Body of pancreas (tissue), 4 donors: Measurements from ENCODE around the gene IDH2.

ENCODE experiments used
- POLR2A ChIP-seq, 3 donors: fragments of 450-650 bp; IDR thresholded peaks; one replicate each; pipeline ENCODE4 v1.6.1; 2016; ENCODE audit warnings: antibody characterized with exemption in 3 of 3, mild to moderate bottlenecking in 2 of 3
- TF ChIP-seq, protein P1 (sequence below), 7 experiments: fragments of 450-650 bp in 4 of 7; fragments of 200-600 bp in 3 of 7; sonication (generic) in 3 of 7; IDR thresholded peaks; one replicate each; pipeline ENCODE4 v1.5.1; 2016 to 2019; ENCODE audit warnings: antibody characterized with exemption in 7 of 7

DNA sequence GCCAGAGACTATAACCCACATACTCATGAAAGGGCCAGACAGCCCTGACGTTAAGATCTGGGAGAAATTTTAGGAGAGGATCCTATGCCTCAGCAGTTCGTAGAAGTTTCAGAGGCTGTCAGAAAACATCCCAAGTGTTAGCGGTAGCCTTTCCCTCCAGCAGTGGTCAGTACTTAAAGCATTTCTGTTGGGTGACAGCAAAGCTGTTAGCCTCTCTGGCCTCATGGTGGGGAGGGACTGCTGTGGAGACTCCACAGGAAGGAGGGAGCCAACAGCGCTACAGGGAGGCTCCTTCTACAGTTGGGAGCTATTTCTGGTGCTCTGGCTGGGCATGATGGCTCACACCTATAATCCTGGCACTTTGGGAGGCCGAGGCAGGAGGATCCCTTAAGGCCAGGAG is 27.4 kb downstream of the IDH2 start:
- TF ChIP-seq, protein P1, sequence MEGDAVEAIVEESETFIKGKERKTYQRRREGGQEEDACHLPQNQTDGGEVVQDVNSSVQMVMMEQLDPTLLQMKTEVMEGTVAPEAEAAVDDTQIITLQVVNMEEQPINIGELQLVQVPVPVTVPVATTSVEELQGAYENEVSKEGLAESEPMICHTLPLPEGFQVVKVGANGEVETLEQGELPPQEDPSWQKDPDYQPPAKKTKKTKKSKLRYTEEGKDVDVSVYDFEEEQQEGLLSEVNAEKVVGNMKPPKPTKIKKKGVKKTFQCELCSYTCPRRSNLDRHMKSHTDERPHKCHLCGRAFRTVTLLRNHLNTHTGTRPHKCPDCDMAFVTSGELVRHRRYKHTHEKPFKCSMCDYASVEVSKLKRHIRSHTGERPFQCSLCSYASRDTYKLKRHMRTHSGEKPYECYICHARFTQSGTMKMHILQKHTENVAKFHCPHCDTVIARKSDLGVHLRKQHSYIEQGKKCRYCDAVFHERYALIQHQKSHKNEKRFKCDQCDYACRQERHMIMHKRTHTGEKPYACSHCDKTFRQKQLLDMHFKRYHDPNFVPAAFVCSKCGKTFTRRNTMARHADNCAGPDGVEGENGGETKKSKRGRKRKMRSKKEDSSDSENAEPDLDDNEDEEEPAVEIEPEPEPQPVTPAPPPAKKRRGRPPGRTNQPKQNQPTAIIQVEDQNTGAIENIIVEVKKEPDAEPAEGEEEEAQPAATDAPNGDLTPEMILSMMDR (IDR thresholded peaks at IDR 0.05): no peak
- no peak for TF ChIP-seq POLR2A (IDR thresholded peaks at IDR 0.05)
